OCI-LY3 (cell line): Measurements from ENCODE around the gene RNF146.

ENCODE experiments used
- EZH2phosphoT487 ChIP-seq: fragments of 200-600 bp; shearing (Covaris generic); IDR thresholded peaks from 2 replicates; pipeline ENCODE4 v1.6.1; 2018; ENCODE audit warnings: antibody characterized with exemption, mixed run types, low read depth
- TF ChIP-seq, protein P1 (sequence below): fragments of 200-600, 300-600 bp; sonication (generic); IDR thresholded peaks from 2 replicates; pipeline ENCODE4 v1.5.1; 2014; ENCODE audit warnings: antibody characterized with exemption, low read length, low read depth

DNA sequence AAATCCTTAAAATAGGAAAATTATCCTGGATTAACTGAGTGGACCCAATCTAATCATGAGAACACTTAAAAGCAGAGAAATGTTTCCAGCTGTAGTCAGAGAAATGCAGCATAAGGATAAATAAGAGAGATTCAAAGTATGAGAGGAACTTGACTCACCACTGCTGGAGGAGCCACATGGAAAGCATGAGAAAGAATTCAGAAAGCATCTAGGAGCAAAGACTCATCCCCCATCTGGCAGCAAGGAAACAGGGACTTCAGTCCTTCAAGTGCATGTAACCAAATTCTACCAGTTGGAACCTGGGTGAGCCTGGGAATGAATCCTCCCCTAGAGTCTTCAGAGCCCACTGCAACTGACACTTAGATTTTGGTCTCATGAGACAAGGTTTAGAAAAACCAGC lies 33.7 kb downstream of the RNF146 start:
- TF ChIP-seq, protein P1, sequence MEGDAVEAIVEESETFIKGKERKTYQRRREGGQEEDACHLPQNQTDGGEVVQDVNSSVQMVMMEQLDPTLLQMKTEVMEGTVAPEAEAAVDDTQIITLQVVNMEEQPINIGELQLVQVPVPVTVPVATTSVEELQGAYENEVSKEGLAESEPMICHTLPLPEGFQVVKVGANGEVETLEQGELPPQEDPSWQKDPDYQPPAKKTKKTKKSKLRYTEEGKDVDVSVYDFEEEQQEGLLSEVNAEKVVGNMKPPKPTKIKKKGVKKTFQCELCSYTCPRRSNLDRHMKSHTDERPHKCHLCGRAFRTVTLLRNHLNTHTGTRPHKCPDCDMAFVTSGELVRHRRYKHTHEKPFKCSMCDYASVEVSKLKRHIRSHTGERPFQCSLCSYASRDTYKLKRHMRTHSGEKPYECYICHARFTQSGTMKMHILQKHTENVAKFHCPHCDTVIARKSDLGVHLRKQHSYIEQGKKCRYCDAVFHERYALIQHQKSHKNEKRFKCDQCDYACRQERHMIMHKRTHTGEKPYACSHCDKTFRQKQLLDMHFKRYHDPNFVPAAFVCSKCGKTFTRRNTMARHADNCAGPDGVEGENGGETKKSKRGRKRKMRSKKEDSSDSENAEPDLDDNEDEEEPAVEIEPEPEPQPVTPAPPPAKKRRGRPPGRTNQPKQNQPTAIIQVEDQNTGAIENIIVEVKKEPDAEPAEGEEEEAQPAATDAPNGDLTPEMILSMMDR, result no peak
- TF ChIP-seq EZH2phosphoT487, result no peak
